ELR (cell line): ENCODE results near the gene C10orf105.

Source experiments
- DNase-seq: peaks from one replicate; pipeline ENCODE4 v3.0.0-alpha.2; 2015; ENCODE audit warnings: low read depth

Gene C10orf105

GRCh38 chr10:71715860-71716259, 3.7 kb downstream of the C10orf105 start:
- DNase-seq: no peak

GRCh38 chr10:71715026-71715425, 4.6 kb downstream of the C10orf105 start:
- no peak for DNase-seq

GRCh38 chr10:71714592-71714991, 5.0 kb downstream of the C10orf105 start:
- no peak for DNase-seq

GRCh38 chr10:71714031-71714410, 5.6 kb downstream of the C10orf105 start:
- DNase-seq: no peak

- peak; percentile 56 for DNase-seq
These were observed 6.2 kb downstream of the C10orf105 start for GRCh38 chr10:71713135-71714030.

GRCh38 chr10:71712572-71713134, 6.9 kb downstream of the C10orf105 start:
- DNase-seq: no peak

GRCh38 chr10:71712170-71712569, 7.4 kb downstream of the C10orf105 start:
- DNase-seq: no peak

GRCh38 chr10:71711052-71711623, 8.4 kb downstream of the C10orf105 start:
- DNase-seq: no peak

- DNase-seq: no peak
These were observed 9.1 kb downstream of the C10orf105 start for GRCh38 chr10:71710519-71710918.

- no peak for DNase-seq
These were observed 10.4 kb downstream of the C10orf105 start for GRCh38 chr10:71708897-71709882.

GRCh38 chr10:71708301-71708703, 11.3 kb downstream of the C10orf105 start:
- peak; percentile 36 for DNase-seq

GRCh38 chr10:71707240-71707789, 12.3 kb downstream of the C10orf105 start:
- DNase-seq: no peak

GRCh38 chr10:71706216-71707121, 13.1 kb downstream of the C10orf105 start:
- no peak for DNase-seq

GRCh38 chr10:71705582-71705981, 14.0 kb downstream of the C10orf105 start:
- DNase-seq: no peak

GRCh38 chr10:71704816-71705215, 14.8 kb downstream of the C10orf105 start:
- no peak for DNase-seq

- DNase-seq: no peak
These were observed 16.0 kb downstream of the C10orf105 start for GRCh38 chr10:71703577-71703976.

- DNase-seq: no peak
These were observed 18.0 kb downstream of the C10orf105 start for GRCh38 chr10:71701496-71702132.

GRCh38 chr10:71700731-71701368, 18.7 kb downstream of the C10orf105 start:
- DNase-seq: no peak

GRCh38 chr10:71698737-71699136, 20.8 kb downstream of the C10orf105 start:
- DNase-seq: no peak
